Vagina (tissue), 2 donors: ENCODE measurements around the gene FAM50A. TPM values are rescaled to one million over a fixed set of nuclear protein-coding genes. Genes with fewer than 3 reads are reported as not detected.
A peak's percentile ranks its signal among the peaks of the same experiment; 100 is the strongest.

Source experiments
- DNase-seq, 2 donors: peaks; one replicate each; pipeline ENCODE4 v3.0.0-alpha.2; 2017; ENCODE audit errors: extremely low spot score in 2 of 2
- H3K27ac ChIP-seq: fragments of 200-600 bp; sonication (generic); one replicate; pipeline ENCODE4 v1.5.1; 2019
- H3K27me3 ChIP-seq: fragments of 200-600 bp; sonication (generic); one replicate; pipeline ENCODE4 v1.5.1; 2019
- H3K36me3 ChIP-seq, 2 donors: fragments of 200-600 bp; sonication (generic); one replicate each; pipeline ENCODE4 v1.5.1; 2017 to 2019
- H3K4me1 ChIP-seq: fragments of 200-600 bp; sonication (generic); one replicate; pipeline ENCODE4 v1.5.1; 2019
- H3K4me3 ChIP-seq, 2 donors: fragments of 200-600 bp; sonication (generic); 1 replicate in 1 of 2; 2 replicates in 1 of 2; pipeline ENCODE4 v1.5.1; 2016 to 2019
- H3K9me3 ChIP-seq: fragments of 200-600 bp; sonication (generic); one replicate; pipeline ENCODE4 v1.5.1; 2019
- POLR2A ChIP-seq, 2 donors: fragments of 450-650 bp; IDR thresholded peaks; one replicate each; pipeline ENCODE4 v1.6.1; 2017; ENCODE audit warnings: antibody characterized with exemption in 2 of 2, mild to moderate bottlenecking in 2 of 2, moderate library complexity in 2 of 2
- POLR2AphosphoS5 ChIP-seq, 2 donors: sonication (generic); formaldehyde crosslinking; IDR thresholded peaks; one replicate each; pipeline ENCODE4 v1.9.0; 2017; ENCODE audit warnings: antibody characterized with exemption in 2 of 2, mild to moderate bottlenecking in 2 of 2, low read depth in 1 of 2; ENCODE audit not compliant: insufficient read depth in 1 of 2
- intact Hi-C: fragments of 100-400 bp; cut with DNase I; formaldehyde crosslinking; loops from one replicate; pipeline ENCODE4 v1.15.1; 2023
- total RNA-seq: library from RNA; depleted of rRNA; stranded (reverse); fragments of >200 nt; gene quantifications from one replicate; pipeline ENCODE4 v1.2.3, GENCODE V29; 2016
- TF ChIP-seq, protein P1 (sequence below), 3 experiments: fragments of 450-650 bp in 2 of 3; fragments of 200-600 bp in 1 of 3; sonication (generic) in 1 of 3; IDR thresholded peaks; one replicate each; pipeline ENCODE4 v1.5.1; 2017 to 2019; ENCODE audit warnings: antibody characterized with exemption in 3 of 3, mild to moderate bottlenecking in 2 of 3, moderate library complexity in 2 of 3

The FAM50A gene
- total RNA-seq, 1 donor from 2014 or later: 33.6 TPM

DNA sequence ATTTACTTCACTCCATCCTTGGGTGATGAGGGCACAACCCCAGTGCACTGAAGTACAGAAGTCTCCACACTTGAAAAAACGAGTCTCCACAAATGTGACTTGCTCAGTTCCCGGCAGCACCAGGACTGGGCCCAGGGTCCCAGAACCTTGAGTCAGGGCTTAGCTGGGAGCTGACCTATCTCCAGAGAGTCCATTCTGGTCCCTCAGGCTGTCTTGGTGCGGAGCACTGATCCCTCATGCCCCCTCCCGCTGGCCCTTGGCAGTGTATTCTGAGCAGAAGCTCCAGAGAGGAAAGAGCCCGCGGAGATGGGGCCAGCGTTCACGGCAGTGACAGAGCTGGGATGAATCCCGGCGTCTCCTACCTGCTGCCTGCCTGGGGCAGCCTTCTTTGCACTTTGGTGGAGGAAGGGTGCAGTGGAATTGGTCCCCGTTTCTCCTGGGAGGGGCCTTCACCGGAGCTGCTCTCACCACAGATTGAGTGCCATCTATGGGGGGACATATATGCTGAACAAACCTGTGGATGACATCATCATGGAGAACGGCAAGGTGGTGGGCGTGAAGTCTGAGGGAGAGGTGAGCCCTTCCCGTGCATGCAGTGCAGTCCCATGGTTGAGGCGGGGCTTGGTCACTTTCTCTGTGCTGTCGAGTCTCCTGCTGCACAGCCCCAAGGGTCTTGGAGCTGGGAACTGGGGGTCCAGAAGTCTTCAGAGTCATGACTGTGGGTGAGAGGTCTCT, 3.2 kb upstream of the FAM50A start:
- Histone ChIP-seq H3K4me1 (peaks cover 39% of the 10 kb centered on the region), H3K9me3 (no peaks in the 10 kb centered on the region), H3K27ac (no peak overlapping the region), H3K27me3 (no peaks in the 10 kb centered on the region), H3K4me3 (no peak overlapping the region), H3K36me3 (peaks cover 0 to 12% of the 10 kb centered on the region in 2 donors)
- intact Hi-C loops: no loop called here
- TF ChIP-seq, protein P1, sequence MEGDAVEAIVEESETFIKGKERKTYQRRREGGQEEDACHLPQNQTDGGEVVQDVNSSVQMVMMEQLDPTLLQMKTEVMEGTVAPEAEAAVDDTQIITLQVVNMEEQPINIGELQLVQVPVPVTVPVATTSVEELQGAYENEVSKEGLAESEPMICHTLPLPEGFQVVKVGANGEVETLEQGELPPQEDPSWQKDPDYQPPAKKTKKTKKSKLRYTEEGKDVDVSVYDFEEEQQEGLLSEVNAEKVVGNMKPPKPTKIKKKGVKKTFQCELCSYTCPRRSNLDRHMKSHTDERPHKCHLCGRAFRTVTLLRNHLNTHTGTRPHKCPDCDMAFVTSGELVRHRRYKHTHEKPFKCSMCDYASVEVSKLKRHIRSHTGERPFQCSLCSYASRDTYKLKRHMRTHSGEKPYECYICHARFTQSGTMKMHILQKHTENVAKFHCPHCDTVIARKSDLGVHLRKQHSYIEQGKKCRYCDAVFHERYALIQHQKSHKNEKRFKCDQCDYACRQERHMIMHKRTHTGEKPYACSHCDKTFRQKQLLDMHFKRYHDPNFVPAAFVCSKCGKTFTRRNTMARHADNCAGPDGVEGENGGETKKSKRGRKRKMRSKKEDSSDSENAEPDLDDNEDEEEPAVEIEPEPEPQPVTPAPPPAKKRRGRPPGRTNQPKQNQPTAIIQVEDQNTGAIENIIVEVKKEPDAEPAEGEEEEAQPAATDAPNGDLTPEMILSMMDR (IDR thresholded peaks at IDR 0.05): no peak
- no peak for TF ChIP-seq POLR2AphosphoS5 (IDR thresholded peaks at IDR 0.05; ENCODE audit: insufficient read depth in 1 of 2, low read depth in 1 of 2)
- TF ChIP-seq POLR2A (IDR thresholded peaks at IDR 0.05): no peak
- DNase-seq: no peak

DNA sequence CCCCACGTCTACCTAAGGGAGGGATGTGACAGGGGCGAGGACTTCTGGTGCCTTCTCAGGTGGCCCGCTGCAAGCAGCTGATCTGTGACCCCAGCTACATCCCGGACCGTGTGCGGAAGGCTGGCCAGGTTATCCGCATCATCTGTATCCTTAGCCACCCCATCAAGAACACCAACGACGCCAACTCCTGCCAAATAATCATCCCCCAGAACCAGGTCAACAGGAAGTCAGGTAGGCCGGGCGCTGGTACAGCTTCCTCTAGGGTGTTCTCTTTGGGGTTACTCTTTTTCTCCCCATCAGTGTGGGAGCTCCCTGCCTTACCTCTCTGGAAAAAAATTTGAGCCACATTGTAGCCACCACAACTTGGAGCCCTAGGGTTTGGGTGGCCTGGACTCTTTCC, 2.4 kb upstream of the FAM50A start:
- Histone ChIP-seq H3K4me3 (no peak overlapping the region), H3K4me1 (peaks cover 39% of the 10 kb centered on the region), H3K27me3 (no peaks in the 10 kb centered on the region), H3K36me3 (peaks cover 0 to 12% of the 10 kb centered on the region in 2 donors), H3K9me3 (no peaks in the 10 kb centered on the region), H3K27ac (no peak overlapping the region)
- intact Hi-C loops: no loop called here
- TF ChIP-seq POLR2A (IDR thresholded peaks at IDR 0.05): no peak
- TF ChIP-seq, protein P1 (IDR thresholded peaks at IDR 0.05): no peak
- TF ChIP-seq POLR2AphosphoS5 (IDR thresholded peaks at IDR 0.05; ENCODE audit: insufficient read depth in 1 of 2, low read depth in 1 of 2): no peak
- DNase-seq: no peak

DNA sequence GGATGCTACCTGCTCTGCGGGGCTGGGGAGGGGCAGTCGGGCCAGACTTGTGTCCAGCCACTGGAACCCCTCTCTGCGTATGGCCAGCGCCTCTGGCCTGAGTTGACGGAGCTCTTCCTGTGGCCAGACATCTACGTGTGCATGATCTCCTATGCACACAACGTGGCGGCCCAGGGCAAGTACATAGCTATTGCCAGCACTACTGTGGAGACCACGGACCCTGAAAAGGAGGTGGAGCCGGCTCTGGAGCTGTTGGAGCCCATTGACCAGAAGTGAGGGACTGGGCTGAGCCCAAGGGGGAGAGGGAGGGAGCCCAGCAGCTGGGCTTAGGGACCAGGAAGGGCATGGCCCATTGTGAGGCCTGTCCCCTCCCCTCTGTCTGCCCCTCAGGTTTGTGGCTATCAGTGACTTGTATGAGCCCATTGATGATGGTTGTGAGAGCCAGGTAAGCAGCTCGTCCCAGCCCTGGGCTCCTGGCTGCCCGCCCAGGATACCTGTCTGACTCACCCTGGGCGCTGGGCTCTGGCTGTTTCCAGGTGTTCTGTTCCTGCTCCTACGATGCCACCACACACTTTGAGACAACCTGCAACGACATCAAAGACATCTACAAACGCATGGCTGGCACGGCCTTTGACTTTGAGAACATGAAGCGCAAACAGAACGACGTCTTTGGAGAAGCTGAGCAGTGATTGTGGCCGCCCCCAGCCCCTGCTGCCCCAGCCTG, 1.8 kb upstream of the FAM50A start:
- no peak overlapping the region for H3K4me3 ChIP-seq
- no peaks in the 10 kb centered on the region for H3K9me3 ChIP-seq
- intact Hi-C loops: no loop called here
- no peak for DNase-seq
- H3K27ac ChIP-seq: no peak overlapping the region
- H3K4me1 ChIP-seq: peaks cover 39% of the 10 kb centered on the region
- H3K27me3 ChIP-seq: no peaks in the 10 kb centered on the region
- TF ChIP-seq, protein P1 (IDR thresholded peaks at IDR 0.05): no peak
- TF ChIP-seq POLR2AphosphoS5 (IDR thresholded peaks at IDR 0.05; ENCODE audit: insufficient read depth in 1 of 2, low read depth in 1 of 2): no peak
- no peak for TF ChIP-seq POLR2A (IDR thresholded peaks at IDR 0.05)
- H3K36me3 ChIP-seq: peaks cover 0 to 12% of the 10 kb centered on the region in 2 donors

DNA sequence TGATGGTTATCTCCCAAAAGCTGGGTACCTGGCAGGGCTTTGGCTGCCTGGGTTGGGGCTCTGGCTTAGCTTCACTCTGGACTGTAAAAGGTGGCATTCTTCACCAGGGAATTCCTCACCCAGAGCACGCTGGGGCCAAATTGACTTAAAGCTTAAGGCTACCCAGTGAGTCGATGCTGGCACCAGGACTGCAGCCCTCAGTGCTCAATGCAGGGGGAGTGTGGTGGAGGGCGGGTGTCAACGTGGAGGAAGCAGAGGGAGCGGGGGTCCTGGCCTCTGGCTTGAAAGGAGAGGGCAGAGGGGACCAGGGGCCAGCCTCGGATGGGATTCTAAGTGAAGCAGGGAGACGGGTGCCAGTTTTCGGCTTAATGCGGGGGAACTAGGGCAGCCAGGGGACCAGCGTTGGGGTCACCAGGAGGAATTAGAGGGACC, 446 bp upstream of the FAM50A start:
- peaks cover 34% of the 10 kb centered on the region for H3K4me1 ChIP-seq
- no peaks in the 10 kb centered on the region for H3K9me3 ChIP-seq
- DNase-seq: no peak
- intact Hi-C loops: no loop called here
- peak overlapping the region; percentile 48 to 50 for H3K4me3 ChIP-seq
- TF ChIP-seq POLR2A (IDR thresholded peaks at IDR 0.05) (no peak), POLR2AphosphoS5 (IDR thresholded peaks at IDR 0.05; ENCODE audit: insufficient read depth in 1 of 2, low read depth in 1 of 2) (no peak)
- TF ChIP-seq, protein P1 (IDR thresholded peaks at IDR 0.05): no peak
- no peaks in the 10 kb centered on the region for H3K27me3 ChIP-seq
- peaks cover 0 to 12% of the 10 kb centered on the region in 2 donors for H3K36me3 ChIP-seq
- peak overlapping the region; percentile 94 for H3K27ac ChIP-seq
